Gastroesophageal sphincter (tissue), 4 donors: ENCODE measurements around the gene LAMB1. TPM values are rescaled to one million over a fixed set of nuclear protein-coding genes. Genes with fewer than 3 reads are reported as not detected.

ENCODE experiments used
- ATAC-seq: fragments of 150-250 bp; one replicate; pipeline ENCODE4 v1.9.1; 2016; ENCODE audit warnings: mild to moderate bottlenecking, moderate library complexity
- H3K27ac ChIP-seq, 4 donors: fragments of 200-600 bp; sonication (generic) in 3 of 4; 1 replicate in 3 of 4; 2 replicates in 1 of 4; pipeline ENCODE4 v1.5.1; 2016 to 2019
- H3K27me3 ChIP-seq: fragments of 200-600 bp; sonication (generic); one replicate; pipeline ENCODE4 v1.5.1; 2019
- H3K36me3 ChIP-seq, 2 donors: fragments of 200-600 bp; sonication (generic); one replicate each; pipeline ENCODE4 v1.5.1; 2019; ENCODE audit warnings: control low read depth in 1 of 2
- H3K4me1 ChIP-seq, 3 donors: fragments of 200-600 bp; sonication (generic); 1 replicate in 2 of 3; 2 replicates in 1 of 3; pipeline ENCODE4 v1.5.1; 2016 to 2019; ENCODE audit warnings: control low read depth in 2 of 3
- H3K4me3 ChIP-seq, 2 donors: fragments of 200-600 bp; sonication (generic); one replicate each; pipeline ENCODE4 v1.5.1; 2019; ENCODE audit warnings: mild to moderate bottlenecking in 1 of 2, moderate library complexity in 1 of 2
- H3K9me3 ChIP-seq, 3 donors: fragments of 200-600 bp; sonication (generic); one replicate each; pipeline ENCODE4 v1.5.1; 2017 to 2019; ENCODE audit warnings: control low read depth in 2 of 3
- EP300 ChIP-seq: sonication (generic); formaldehyde crosslinking; IDR thresholded peaks from one replicate; pipeline ENCODE4 v1.6.1; 2017; ENCODE audit warnings: antibody characterized with exemption, mild to moderate bottlenecking
- POLR2A ChIP-seq, 2 donors: fragments of 450-650 bp; IDR thresholded peaks; one replicate each; pipeline ENCODE4 v1.6.1; 2017; ENCODE audit warnings: antibody characterized with exemption in 2 of 2, mild to moderate bottlenecking in 2 of 2, moderate library complexity in 1 of 2
- POLR2AphosphoS5 ChIP-seq: sonication (generic); formaldehyde crosslinking; IDR thresholded peaks from one replicate; pipeline ENCODE4 v1.6.1; 2017; ENCODE audit warnings: antibody characterized with exemption
- WGBS, 2 donors: methylation state at CpG; one replicate each; pipeline ENCODE4 v1.1.5; 2018; ENCODE audit warnings: low coverage in 1 of 2; 5-methylcytosine and 5-hydroxymethylcytosine counted together
- total RNA-seq, 4 donors: library from RNA; depleted of rRNA; stranded (reverse); fragments of >200 nt; gene quantifications; one replicate each; pipeline ENCODE4 v1.1.0, GENCODE V29; 2016
- TF ChIP-seq, protein P1 (sequence below), 4 experiments: fragments of 200-600 bp in 2 of 4; fragments of 450-650 bp in 2 of 4; sonication (generic) in 1 of 4; IDR thresholded peaks; one replicate each; pipeline ENCODE4 v1.5.1; 2017 to 2019; ENCODE audit warnings: antibody characterized with exemption in 4 of 4, mild to moderate bottlenecking in 2 of 4, moderate library complexity in 2 of 4

LAMB1 gene
- total RNA-seq, 4 donors from 2014 or later, result 130 to 193 (median 179) TPM

DNA sequence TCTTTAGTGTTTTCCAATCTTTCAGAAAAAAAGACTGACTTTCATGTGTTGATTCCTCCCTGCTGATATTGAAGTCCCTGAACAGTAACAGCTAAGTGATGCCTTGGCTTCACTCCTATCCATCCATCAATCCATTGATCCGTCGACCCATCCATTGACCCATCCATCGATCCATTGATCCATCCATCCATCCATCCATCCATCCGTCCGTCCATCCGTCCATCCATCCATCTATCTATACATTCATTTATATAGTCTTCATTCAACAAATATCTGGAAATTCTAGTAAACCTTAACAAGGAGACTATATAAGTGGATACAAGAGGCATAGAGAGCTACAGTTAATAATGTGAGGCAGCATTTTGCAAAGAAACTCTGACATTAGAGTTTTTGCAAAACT, 21.6 kb upstream of the LAMB1 start:
- Histone ChIP-seq H3K27me3 (no peaks in the 10 kb centered on the region), H3K4me1 (peaks cover 0 to 34% (median 0%) of the 10 kb centered on the region in 3 donors), H3K4me3 (no peak overlapping the region), H3K27ac (peak overlapping the region in 2 of 4 donors; percentile 14 to 45), H3K36me3 (no peaks in the 10 kb centered on the region), H3K9me3 (no peaks in the 10 kb centered on the region)
- ATAC-seq, result no peak
- no peak for TF ChIP-seq POLR2A (IDR thresholded peaks at IDR 0.05)
- TF ChIP-seq EP300, result no peak
- no peak for TF ChIP-seq POLR2AphosphoS5
- TF ChIP-seq, protein P1, sequence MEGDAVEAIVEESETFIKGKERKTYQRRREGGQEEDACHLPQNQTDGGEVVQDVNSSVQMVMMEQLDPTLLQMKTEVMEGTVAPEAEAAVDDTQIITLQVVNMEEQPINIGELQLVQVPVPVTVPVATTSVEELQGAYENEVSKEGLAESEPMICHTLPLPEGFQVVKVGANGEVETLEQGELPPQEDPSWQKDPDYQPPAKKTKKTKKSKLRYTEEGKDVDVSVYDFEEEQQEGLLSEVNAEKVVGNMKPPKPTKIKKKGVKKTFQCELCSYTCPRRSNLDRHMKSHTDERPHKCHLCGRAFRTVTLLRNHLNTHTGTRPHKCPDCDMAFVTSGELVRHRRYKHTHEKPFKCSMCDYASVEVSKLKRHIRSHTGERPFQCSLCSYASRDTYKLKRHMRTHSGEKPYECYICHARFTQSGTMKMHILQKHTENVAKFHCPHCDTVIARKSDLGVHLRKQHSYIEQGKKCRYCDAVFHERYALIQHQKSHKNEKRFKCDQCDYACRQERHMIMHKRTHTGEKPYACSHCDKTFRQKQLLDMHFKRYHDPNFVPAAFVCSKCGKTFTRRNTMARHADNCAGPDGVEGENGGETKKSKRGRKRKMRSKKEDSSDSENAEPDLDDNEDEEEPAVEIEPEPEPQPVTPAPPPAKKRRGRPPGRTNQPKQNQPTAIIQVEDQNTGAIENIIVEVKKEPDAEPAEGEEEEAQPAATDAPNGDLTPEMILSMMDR (IDR thresholded peaks at IDR 0.05), result no peak
- WGBS, 2 donors, result 89 to 93% methylated on average over 6 of the region's 6 CpGs

- H3K27ac ChIP-seq, result no peak overlapping the region
- H3K27me3 ChIP-seq, result no peaks in the 10 kb centered on the region
- WGBS, 2 donors, result 74 to 100% methylated on average over 2 of the region's 2 CpGs
- H3K36me3 ChIP-seq, result no peaks in the 10 kb centered on the region
- no peaks in the 10 kb centered on the region for H3K9me3 ChIP-seq
- H3K4me3 ChIP-seq, result no peak overlapping the region
- peaks cover 0 to 36% (median 0%) of the 10 kb centered on the region in 3 donors for H3K4me1 ChIP-seq
- no peak for TF ChIP-seq EP300
- TF ChIP-seq, protein P1 (IDR thresholded peaks at IDR 0.05), result no peak
- no peak for TF ChIP-seq POLR2AphosphoS5
- no peak for TF ChIP-seq POLR2A (IDR thresholded peaks at IDR 0.05)
- ATAC-seq, result no peak
Observed at GRCh38 chr7:108020585-108020984, 17.6 kb upstream of the LAMB1 start.

- Histone ChIP-seq H3K4me3 (no peak overlapping the region), H3K36me3 (no peaks in the 10 kb centered on the region), H3K27me3 (no peaks in the 10 kb centered on the region), H3K27ac (no peak overlapping the region), H3K4me1 (peaks cover 0 to 31% (median 0%) of the 10 kb centered on the region in 3 donors), H3K9me3 (no peaks in the 10 kb centered on the region)
- TF ChIP-seq POLR2A (IDR thresholded peaks at IDR 0.05) (no peak), POLR2AphosphoS5 (no peak)
- TF ChIP-seq, protein P1 (IDR thresholded peaks at IDR 0.05), result no peak
- WGBS, 2 donors, result 90 to 97% methylated on average over 2 to 3 of the region's 4 CpGs
- no peak for ATAC-seq
Observed at GRCh38 chr7:108018668-108019067, 15.7 kb upstream of the LAMB1 start.

GRCh38 chr7:108017776-108018151, 14.8 kb upstream of the LAMB1 start:
- Histone ChIP-seq H3K36me3 (no peaks in the 10 kb centered on the region), H3K4me3 (no peak overlapping the region), H3K27me3 (no peaks in the 10 kb centered on the region), H3K27ac (peak overlapping the region in 1 of 4 donors; percentile 22), H3K4me1 (peaks cover 0 to 31% (median 0%) of the 10 kb centered on the region in 3 donors), H3K9me3 (no peaks in the 10 kb centered on the region)
- 55% methylated on average over 1 of the region's 4 CpGs; no CpG with 5 or more reads in 1 of the 2 donors for WGBS, 2 donors
- no peak for ATAC-seq
- TF ChIP-seq POLR2AphosphoS5, result no peak
- TF ChIP-seq EP300, result no peak
- TF ChIP-seq POLR2A (IDR thresholded peaks at IDR 0.05), result no peak
- TF ChIP-seq, protein P1 (IDR thresholded peaks at IDR 0.05), result no peak

DNA sequence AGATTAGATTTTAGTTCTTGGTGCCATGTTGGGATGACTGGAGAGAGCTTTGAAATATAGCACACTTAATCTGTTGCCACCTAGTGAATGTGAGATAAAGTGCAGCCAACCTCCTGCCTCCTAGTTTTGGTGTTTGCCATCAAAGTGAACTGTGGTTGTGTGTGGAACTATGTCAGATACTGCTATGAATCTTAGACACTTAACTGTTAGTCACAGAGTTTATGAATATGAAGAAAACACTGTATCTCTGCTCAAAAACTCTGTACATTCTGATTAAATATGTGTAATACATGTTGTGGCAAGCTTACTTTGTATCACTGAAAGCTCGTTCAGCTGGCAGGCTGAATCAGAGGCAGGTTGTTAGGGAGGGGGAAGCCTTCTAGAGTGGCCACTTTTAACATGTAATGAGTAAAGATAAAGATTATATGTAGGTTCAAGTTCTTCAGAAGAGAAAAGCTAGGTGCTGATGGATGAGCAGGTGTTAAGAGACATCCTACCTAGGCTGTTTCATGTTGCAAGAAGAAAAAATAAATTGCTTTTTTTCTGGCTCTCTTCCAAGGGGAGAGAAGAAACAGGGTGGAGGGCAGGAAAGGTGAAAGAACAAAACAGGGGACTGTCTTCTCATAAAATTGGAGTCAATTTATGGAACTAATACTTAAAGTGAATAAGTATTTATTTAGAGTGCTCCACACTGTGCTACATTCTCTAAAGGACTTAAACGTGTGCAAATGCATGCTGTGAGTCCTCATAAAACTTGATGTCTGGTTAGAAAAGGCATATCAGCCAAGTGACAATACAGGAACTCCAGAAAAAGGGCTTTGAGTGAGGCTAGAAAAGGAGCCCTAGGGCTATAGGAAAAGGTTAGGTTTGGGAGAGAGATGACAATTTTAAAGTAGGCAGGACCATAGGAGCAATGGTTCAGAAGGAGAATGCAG, 14.1 kb upstream of the LAMB1 start:
- no peaks in the 10 kb centered on the region for H3K27me3 ChIP-seq
- WGBS, 2 donors, result 17 to 46% methylated on average over 2 of the region's 2 CpGs
- H3K4me3 ChIP-seq, result no peak overlapping the region
- TF ChIP-seq, protein P1 (IDR thresholded peaks at IDR 0.05), result peak; percentile 24 to 54 (median 41)
- TF ChIP-seq POLR2A (IDR thresholded peaks at IDR 0.05), result no peak
- H3K36me3 ChIP-seq, result no peaks in the 10 kb centered on the region
- peak; percentile 37 for ATAC-seq
- no peaks in the 10 kb centered on the region for H3K9me3 ChIP-seq
- peaks cover 0 to 31% (median 0%) of the 10 kb centered on the region in 3 donors for H3K4me1 ChIP-seq
- peak overlapping the region in 3 of 4 donors; percentile 22 to 45 (median 24) for H3K27ac ChIP-seq
